ENCODE results near the gene USP48.
"Not testable (repeated sequence)": the region's sequence is repeated elsewhere in the genome, so short reads cannot be mapped to it uniquely, and the experiment has no call there.

USP48 gene, protein sequence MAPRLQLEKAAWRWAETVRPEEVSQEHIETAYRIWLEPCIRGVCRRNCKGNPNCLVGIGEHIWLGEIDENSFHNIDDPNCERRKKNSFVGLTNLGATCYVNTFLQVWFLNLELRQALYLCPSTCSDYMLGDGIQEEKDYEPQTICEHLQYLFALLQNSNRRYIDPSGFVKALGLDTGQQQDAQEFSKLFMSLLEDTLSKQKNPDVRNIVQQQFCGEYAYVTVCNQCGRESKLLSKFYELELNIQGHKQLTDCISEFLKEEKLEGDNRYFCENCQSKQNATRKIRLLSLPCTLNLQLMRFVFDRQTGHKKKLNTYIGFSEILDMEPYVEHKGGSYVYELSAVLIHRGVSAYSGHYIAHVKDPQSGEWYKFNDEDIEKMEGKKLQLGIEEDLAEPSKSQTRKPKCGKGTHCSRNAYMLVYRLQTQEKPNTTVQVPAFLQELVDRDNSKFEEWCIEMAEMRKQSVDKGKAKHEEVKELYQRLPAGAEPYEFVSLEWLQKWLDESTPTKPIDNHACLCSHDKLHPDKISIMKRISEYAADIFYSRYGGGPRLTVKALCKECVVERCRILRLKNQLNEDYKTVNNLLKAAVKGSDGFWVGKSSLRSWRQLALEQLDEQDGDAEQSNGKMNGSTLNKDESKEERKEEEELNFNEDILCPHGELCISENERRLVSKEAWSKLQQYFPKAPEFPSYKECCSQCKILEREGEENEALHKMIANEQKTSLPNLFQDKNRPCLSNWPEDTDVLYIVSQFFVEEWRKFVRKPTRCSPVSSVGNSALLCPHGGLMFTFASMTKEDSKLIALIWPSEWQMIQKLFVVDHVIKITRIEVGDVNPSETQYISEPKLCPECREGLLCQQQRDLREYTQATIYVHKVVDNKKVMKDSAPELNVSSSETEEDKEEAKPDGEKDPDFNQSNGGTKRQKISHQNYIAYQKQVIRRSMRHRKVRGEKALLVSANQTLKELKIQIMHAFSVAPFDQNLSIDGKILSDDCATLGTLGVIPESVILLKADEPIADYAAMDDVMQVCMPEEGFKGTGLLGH

DNA sequence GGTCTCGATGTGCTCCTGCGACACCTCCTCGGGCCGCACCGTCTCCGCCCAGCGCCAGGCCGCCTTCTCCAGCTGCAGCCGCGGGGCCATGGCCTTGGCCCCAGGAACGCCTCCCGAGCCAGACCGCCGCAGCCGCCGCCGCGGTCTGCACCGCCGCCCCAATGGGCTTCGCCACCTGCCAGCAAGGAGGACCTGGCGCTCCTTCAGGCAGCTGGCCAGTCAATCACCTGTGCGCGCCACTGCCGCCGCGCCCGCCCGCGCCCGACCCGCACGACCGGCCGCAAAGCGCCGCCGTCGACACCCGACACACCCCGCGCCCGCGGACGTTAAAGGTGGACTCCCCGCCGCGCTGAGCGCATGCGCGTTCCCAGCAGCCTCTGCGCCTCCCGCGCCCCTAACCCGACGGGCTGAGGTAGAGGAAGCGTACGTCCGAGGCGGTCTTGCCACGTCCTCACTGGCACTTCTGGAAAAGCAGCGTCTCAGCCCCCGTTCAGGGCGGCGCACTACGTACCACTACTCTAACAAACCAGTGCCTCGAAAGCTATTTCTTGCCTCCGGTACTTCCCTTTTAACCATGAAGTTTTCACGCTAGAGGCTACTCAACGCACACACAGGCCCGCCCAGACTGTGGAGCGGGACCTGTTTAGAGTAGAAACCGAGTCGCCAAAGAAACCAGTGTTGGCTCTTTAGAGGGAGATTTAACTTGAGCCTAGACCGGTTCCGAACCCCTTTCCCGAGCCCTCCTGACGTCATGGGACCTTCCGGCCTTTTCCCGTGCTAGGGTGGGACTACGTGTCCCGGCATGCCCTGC lies at the start of gene USP48:
USP48 (minus strand) TSS at position 282 of the 811 bp plus-strand sequence; CDS start at position 90, 192 bp downstream.
- DNase-seq (ENCODE audit: low spot score), result peak; percentile 99

DNA sequence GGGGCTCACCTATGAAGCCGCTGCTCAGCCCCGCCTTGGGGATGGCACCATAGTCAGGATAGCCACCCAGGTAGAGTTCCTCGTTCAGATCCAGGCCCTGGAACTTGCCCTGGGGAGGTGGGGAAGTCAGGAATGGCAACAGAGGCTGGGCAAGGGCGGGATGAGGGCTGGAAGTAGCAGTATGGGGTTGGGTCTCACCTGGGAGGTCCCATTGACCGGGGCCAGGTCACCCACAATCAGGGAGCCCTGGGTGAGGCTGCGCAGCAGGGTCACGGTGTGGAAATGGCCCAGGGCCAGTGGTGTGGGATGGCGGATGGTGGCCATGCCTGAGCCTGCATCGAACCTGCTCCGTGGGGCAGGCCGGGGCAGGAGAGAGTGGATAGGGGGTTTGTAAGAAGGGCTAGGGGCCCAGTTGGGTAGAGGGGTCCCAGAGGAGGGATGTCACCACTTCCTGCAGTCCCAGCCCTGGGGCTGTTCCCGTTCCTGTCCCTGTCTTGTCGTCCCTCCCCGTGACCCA lies 48.6 kb upstream of the USP48 start:
- DNase-seq (ENCODE audit: low spot score), result no peak

DNA sequence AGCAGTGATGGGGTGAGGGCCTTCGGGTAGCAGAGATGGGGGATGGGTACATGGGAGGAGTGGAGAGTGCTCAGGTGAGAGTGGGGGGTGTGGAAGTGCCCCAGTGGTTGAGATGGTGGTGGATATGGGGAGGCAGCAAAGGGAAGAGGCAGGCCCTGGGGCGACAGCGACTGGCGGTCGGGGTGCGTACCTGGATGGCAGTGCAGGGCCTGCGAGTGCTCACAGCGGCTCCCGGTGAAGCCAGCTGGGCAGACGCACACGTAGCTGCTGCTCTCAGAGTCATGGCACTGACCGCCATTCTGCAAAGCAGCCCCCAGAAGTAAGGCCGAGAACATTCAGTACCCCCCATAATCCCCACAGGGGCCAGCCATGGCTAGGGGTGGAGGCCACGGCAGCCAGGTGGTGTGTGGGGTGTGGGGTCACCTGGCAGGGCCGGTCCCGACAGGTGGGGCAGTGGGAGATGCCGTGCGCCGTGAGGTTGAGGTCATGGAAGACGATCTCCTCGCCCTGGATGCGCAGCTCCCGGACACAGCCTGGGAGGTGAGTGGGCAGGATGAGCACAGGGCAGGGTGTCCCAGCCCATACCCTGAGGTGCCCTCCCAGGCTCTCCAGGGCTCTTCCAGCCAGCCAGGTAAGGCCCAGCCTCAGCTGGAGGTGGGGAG lies 48.0 kb upstream of the USP48 start:
- no peak for DNase-seq (ENCODE audit: low spot score)

DNA sequence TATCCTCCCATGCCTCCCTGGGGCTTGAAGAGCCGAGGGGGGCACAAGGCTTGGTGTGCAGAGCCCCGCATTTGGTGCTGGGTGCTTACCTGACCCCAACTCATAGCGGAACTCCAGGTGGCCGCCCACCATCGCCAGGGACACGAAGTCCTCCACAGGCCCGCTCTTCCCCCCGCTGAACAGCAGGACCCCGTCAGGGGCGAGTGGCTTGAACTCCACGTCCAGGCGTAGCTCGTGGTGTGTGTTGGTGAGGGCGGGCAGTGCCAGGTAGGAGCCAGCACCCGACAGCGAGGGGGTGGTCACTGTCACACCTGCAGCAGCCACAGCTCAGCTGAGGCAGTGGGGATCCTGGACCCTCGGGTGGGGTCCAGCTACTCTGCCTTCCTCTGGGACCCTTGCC lies 46.3 kb upstream of the USP48 start:
- no peak for DNase-seq (ENCODE audit: low spot score)

DNA sequence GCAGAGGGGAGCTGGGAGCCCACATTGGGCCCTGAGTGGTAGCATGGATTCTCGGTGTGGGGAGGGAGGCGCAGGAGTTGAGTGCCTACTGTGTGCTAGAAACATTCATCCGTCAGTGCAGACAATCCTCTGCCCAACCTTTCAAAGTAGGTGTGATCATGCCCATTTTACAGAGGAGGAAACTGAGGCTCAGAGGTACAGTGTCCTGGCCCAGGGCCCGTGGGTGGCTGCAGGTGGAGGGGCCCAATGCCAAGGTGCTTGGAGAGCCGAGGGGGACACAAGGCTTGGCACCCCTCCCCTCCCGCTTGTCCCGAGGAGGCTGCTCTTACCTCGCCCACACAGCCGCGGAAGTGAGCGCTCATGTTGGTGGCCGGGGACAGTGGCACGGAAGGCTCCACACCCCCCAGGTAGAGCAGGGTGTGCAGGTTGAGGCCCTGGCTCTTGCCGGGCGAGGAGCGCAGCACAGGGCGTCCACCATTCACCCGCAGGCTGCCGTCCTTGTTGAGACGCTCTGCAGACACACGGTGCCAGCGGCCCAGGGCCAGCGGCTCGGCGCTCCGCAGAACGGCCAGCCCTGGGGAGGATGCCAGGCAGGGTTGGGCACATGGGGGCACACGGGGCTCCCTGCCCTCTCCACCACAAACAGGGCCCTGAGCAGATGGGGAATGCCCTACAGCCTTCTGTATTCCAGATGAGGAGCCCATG lies 45.7 kb upstream of the USP48 start:
- DNase-seq (ENCODE audit: low spot score), result no peak

DNA sequence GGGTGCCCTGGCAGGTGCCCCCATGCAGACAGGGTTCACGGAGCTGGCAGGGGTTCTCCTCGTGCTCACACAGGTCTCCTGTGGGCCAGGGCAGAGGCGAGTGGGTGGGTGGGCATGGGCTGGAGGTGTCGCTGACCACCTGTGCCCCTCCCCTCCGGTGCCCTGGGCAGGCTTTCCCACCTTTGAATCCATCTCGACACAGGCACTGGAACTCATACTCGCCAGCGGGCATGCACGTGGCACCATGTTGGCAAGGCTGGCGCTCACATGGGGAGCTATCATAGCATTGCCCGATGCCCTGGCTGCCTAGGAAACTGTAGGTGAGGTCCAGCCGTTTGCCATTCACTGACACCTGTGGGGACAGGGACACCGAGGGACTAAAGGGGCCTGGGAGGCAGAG lies 45.1 kb upstream of the USP48 start:
- DNase-seq (ENCODE audit: low spot score), result no peak

DNA sequence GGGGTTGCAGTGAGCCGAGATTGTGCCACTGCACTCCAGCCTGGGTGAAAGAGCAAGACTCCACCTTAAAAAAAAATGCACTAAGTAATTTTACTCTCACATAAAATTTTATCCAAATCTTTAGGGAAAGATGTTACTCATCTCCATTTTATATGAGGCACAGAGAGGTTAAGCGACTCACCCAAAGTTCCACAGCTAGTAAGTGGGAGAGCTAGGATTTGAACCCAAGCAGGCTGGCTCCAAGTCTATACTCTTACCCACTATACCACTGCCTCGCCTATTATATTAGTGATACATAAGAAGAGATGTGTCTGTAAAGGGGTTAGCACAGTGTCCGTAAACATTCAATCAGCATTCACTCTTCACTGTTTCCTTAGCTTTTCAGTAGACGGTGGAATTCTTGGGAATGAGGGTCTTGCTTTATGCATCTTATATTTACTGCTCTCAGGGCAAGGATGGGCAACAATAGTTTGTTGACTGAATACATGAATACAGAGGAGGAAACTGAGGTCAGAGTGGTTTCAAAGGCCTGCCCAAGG lies 44.3 kb upstream of the USP48 start:
- no peak for DNase-seq (ENCODE audit: low spot score)

DNA sequence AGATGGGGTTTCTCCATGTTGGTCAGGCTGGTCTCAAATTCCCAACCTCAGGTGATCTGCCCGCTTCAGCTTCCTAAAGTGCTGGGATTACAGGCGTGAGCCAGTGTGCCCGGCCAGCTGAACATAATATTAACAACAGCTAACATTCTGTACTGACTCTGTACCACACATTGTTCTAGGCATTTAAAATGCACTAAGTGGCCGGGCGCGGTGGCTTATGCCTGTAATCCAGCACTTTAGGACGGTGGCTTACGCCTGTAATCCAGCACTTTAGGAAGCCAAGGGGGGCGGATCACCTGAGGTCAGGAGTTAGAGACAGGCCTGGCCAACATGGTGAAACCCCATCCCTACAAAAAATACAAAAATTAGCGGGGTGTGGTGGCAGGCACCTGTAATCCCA lies 43.7 kb upstream of the USP48 start:
- not testable (repeated sequence) for DNase-seq (ENCODE audit: low spot score)

DNA sequence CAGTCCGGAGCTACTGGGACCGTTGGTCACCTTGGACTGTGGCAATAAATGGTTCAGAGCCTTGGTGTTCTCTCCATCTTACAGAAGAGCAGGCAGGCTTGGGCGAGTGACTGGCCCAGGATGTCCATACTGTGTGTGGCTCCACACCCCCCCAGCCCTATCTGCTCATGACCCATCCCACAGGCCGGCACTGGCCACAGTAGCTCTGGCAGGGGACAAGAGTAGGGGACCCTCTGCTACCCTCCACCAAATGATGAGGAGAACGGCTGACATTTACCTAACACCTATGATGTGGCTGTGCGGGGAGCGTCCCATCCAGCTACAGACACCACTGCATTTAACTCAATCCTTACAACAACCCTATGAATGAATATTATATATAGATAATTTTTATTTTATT lies 42.4 kb upstream of the USP48 start:
- no peak for DNase-seq (ENCODE audit: low spot score)

DNA sequence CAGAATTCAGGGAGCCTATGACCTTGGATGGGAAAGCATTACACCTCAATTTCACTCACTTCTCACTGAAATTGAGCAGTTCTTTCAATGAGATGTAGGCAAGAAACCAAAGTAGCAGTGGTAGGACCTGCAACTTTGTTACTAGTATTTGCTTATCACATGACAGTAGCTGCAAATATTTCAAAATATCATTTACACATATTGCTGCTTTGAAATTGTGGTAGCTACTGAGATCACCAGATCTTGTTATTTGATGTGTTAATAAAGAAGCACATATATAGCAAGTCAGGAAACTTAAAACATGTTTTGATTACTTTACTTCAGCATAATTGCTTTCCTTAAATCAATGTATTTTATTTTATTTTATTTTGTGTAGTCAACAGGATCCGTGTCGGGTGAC lies 42.0 kb upstream of the USP48 start:
- no peak for DNase-seq (ENCODE audit: low spot score)

DNA sequence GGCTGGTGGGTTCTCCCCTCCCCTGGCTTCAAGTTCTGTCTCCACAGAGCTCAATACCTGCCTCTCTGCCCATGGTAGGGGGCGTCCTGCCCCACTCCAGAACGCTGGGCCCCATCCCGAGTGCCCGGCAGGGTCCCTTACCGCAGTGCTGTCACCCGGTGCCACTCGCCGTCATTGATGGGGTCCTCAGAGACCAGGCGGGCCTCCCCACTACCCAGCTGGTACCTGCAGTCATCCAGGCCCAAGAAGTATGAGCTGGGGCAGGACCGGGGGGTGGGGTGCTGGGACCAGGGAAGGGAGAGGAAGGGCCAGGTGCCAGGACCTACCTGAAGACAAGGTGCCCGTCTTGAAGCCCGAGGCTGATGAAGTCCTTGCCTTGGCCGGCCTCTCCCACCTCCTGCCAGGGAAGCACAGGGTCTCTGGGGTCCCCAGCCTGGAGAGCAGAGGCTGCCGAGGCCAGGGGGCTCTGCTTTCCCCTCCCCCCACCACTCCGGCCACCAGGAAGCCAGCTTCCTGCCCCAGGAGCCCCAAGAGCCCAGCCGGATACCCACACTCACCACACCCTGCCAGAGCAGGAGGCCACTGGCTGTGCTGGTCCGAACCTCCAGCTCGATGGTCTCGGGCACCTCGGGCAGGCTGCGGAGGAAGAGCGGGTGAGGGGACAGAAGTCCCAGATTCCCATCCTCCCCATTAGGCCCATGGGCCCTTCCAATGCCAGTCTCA lies 41.2 kb upstream of the USP48 start:
- DNase-seq (ENCODE audit: low spot score), result no peak

DNA sequence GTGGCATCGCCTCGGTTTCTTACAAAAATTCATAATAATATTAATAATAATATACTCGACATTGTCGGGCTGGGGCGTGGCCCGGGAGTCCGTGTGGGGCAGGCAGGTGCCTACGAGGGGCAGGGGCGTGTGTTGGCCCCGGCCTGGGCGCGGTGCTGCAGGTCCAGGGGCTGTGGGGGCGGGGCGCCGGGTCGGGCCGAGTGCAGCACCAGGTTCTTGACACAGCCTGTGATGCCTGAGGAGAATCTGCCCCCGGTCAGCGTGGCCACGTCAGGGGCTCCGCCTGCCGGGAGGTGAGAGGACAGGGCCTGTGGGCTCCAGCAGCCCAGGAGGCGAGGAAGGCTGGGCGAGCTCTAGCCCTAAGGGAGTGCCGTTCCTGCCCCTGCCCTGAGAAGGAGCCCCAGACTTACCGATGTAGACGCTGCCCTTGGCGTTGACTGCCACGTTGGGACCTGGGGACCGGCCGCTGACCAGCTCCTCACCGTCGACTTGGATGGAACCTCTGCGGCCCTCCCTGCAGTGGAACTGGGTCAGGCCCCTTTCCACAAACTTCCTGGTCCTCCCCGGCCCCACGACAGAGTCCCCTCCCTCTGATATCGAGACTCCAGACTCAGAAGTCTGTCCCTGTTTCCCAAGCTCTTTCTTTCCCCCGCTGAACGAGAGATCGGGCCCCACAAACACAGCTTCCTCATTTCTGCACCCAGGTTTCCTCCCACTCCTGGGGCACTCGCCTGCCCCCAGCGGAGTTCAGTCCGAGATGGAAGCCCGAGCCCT lies 40.4 kb upstream of the USP48 start:
- DNase-seq (ENCODE audit: low spot score), result no peak

DNA sequence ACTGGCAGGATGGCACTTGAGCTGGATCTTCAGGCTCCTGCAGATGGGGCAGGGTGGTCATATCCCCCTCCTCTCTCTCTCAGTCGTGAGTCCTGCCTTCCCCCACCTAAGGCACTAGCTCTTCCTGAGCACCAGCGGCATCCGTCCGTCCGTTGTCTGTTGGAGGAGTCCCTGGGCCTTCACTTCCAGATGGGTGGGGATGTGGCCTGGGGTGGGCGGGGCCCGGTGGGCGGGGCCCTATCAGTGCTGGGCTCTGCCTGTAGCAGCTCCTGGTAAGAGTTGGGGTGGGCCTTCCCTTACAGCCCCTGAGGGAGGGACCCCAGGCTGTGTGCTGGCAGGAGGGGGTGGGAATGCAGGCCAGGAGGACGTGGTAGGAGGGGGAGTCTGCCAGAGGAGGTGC lies 39.4 kb upstream of the USP48 start:
- no peak for DNase-seq (ENCODE audit: low spot score)

DNA sequence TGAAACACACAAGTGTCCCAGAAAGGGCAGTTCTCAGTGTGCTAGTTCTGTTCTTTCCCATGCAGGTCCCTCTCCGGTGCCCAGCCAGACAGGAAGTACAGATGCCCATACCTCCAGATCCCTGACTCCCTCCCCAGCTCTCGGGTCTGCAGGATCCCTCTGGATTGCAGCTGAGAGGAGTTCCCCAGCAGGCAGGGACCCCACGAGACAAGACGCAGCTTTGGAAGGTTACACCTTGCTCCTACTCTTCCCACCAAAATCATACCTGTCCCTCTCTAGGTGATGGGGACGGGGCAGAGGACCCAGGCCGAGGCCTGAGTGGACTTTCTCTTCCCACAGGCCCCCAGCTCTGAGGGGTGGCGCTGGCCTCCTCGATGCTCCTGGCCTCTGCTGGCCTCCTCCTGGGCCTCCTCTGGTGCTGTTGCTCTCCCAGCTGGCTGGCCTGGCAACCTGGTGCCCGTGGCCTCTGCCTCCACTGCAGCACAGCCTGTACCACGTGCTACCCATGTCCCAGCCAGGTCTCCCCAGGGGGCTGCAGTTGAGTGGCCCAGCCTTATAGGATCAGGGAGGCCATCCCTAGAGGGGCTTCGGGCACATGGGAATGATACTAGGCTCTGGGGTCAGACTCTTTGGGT lies 38.6 kb upstream of the USP48 start:
- DNase-seq (ENCODE audit: low spot score), result no peak

DNA sequence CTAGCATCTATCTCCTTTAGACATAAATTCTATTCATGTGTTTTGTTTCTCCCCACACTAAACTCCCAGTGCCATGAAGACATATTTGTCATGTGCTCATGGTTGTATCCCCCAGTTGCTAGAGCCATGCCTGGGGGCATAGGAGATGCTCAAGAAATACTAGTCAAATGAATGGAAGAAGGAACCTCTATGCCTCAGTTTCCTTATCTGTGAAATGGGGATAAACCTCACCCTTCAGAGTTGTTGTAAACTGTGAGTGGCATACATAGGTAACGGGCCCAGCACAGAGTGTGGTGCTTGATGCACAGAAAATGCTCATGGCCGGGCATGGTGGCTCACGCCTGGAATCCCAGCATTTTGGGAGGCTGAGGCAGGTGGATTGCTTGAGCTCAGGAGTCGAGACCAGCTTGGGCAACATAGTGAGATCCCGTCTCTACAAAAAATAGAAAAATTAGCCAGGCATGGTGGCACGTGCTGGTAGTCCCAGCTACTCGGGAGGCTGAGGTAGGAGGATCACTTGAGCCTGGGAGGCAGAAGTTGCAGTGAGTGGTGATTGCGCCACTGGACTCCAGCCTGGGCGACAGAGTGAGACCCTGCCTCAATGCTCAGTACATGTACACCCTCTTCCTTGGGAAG lies 37.8 kb upstream of the USP48 start:
- DNase-seq (ENCODE audit: low spot score), result no peak

DNA sequence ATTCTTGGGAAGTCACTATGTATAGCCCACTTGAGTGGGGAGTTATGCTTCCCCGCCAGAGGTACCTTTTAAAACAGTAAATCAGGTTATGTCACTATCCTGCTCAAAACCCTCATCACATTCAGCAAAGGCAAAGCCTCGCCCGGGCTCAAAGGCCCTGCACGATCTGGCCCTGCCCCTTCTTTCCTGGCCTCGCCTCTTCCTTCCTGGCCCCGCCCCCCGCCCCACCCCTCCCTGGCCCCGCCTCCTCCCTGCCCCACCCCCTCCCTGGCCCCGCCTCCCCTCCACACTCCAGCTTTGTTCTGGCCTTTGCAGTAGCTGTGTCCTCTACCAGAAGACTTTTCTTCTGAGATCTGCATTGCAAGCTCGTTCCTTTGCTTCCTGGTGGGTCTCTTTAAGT lies 35.7 kb upstream of the USP48 start:
- DNase-seq (ENCODE audit: low spot score), result no peak

DNA sequence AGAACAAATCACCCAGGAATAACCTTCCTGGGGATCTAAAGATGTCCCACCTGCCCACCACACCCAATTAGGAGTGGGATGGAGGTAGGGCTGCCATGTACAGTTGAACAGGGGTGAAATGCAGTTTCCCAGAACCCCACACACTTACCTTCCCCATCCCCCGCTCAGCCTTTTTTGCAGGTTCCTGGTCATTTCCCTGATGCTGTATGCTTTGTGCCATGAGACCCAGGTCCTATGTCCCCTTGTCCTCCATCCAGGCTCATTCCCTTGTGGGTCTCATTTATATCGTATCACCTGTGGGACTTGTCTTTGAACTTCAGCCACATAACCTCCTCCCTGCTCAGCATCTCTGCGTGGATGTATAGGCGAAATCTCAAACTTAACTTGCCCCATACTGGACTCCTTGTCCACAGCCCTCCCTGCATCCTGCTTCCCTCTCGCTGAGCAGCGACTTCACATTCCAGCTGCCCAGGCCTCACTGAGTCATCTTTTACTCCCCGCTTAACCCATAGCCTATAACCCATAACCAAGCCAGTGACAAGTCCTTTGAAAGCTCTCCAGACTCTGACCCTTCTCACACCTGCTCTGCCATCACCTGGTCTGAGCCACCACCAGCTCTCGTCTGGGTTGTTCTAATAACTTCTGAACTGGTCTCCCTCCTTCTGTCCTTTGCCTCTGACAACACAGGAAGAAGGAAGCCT lies 33.8 kb upstream of the USP48 start:
- no peak for DNase-seq (ENCODE audit: low spot score)
